DOHH2 (cell line): Measurements from ENCODE around the gene PRKN.

Experiments used
- CTCF ChIP-seq: fragments of 200-600 bp; sonication (generic); IDR thresholded peaks from one replicate; pipeline ENCODE4 v1.5.1; 2014; ENCODE audit warnings: antibody characterized with exemption, mild to moderate bottlenecking, low read depth, low read length; ENCODE audit not compliant: poor library complexity, severe bottlenecking
- EZH2phosphoT487 ChIP-seq: fragments of 200-600 bp; sonication (generic); IDR thresholded peaks from 2 replicates; pipeline ENCODE4 v1.6.1; 2017; ENCODE audit warnings: borderline replicate concordance, mild to moderate bottlenecking, antibody characterized with exemption, low read length, moderate library complexity, mixed read lengths

- no peak for TF ChIP-seq CTCF
- TF ChIP-seq EZH2phosphoT487 = no peak
Observed at GRCh38 chr6:161407581-161407980, 1320.0 kb downstream of the PRKN start.
